Activated CD4-positive, CD25-positive, alpha-beta regulatory T cell treated with anti-CD3 and anti-CD28 coated beads, Interleukin-2, amount 50 U/mL, for 72 hours (primary cell): Measurements from ENCODE around the gene GINS2.

ENCODE experiments used
- DNase-seq: peaks from one replicate; pipeline ENCODE4 v3.0.0; 2021

Gene GINS2

GRCh38 chr16:85652431-85653221 is 36.1 kb downstream of the GINS2 start:
- DNase-seq: no peak

GRCh38 chr16:85651629-85652430 is 36.9 kb downstream of the GINS2 start:
- DNase-seq: no peak

- no peak for DNase-seq
Measured at GRCh38 chr16:85650844-85651628, 37.7 kb downstream of the GINS2 start.

GRCh38 chr16:85650135-85650843 is 38.5 kb downstream of the GINS2 start:
- no peak for DNase-seq

GRCh38 chr16:85649411-85650134 is 39.2 kb downstream of the GINS2 start:
- DNase-seq: no peak

DNA sequence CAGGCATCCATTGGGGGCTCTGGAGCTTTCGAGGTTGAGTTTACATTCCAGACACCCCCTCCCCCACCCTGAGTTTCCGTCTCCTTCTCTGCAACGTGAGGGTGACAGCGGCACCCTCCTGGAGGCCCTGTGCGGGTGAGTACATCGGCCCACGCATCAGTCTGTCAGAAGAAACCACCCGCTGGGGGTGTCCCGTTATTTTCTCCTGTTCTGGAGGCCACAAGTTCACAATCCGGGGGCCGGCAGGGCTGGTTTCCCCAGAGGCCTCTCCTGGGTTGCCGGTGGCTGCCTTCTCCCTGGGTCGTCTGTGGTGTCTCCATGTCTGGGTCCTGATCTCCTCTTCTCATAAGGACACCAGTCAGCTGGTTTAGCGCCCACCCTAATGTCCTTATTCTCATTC is 39.9 kb downstream of the GINS2 start:
- DNase-seq: no peak

GRCh38 chr16:85648070-85648714 is 40.6 kb downstream of the GINS2 start:
- DNase-seq: no peak

GRCh38 chr16:85646976-85647375 is 41.8 kb downstream of the GINS2 start:
- DNase-seq: no peak

- no peak for DNase-seq
Measured at GRCh38 chr16:85646358-85646907, 42.3 kb downstream of the GINS2 start.

DNA sequence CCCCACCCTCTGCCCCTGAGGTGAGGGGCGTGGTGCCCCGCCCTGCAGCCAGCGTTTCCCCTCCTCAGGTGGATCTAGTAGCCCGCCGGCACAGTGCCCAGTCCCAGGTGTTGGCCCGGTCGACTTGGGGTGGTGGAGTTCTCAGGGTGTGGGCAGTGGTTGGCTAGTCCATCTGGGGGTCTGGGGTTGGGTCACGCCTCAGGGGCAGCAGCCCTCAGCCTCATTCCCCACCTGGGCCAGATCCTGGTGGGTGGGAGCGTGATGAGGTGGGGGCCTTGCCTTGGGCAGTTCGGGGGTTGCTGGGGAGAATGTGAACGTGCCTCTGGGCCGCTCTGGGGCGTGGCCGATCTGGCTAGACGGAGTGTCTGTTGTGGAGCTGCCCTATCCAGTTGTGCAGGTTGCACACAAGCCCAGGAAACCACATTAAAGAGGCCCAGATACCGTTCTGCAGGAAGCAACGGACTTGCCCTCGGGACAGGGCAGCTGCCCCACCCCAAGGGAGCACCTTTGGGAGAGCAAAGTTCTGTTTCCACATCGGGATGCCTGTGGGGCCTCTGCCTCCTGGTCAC is 43.6 kb downstream of the GINS2 start:
- no peak for DNase-seq

DNA sequence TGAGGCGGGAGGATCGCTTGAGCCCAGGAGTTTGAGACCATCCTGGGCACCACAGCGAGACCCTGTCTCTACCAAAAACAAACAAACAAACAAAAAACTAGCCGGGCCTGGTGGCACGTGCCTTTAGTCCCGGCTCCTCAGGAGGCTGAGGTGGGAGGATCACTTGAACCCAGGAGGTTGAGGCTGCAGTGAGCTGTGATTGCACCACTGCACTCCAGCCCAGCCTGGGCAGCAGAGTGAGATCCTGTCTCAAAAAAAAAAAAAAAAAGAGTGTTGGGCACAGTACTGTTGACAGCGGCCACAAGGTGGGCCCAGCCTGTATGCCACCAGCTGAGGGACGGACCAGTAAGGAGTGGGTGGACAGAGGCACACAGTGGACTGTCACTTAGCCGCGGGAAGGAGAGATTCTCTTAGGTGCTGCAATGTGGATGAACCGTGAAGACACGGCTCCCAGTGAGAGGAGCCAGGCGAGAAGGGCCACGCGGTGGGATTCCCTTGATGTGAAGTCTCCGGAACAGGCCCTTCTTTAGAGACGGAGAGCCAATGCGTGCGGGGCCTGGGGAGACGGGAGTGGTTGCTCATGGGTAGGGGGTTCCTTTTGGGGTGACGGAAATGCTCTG is 44.6 kb downstream of the GINS2 start:
- DNase-seq: no peak

DNA sequence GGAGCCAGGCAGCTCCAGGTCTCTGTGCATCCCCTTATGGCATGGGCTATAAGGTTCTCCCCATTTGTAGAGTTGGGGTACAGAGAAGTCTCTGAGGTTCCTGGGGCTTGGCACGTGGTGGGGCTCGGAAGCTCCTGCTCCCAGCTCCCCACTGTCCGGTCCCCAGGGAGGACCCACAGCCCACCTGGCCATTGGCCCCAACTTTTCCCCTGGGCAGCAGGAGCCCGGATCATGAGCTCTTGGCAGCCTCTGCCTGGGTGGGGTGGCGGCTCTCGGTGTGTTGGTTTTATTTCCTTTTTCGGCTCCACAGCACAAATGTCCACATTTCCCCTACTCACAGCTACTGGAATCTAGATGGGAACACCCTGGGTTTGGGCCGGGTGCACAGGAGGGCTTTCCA is 45.1 kb downstream of the GINS2 start:
- no peak for DNase-seq

DNA sequence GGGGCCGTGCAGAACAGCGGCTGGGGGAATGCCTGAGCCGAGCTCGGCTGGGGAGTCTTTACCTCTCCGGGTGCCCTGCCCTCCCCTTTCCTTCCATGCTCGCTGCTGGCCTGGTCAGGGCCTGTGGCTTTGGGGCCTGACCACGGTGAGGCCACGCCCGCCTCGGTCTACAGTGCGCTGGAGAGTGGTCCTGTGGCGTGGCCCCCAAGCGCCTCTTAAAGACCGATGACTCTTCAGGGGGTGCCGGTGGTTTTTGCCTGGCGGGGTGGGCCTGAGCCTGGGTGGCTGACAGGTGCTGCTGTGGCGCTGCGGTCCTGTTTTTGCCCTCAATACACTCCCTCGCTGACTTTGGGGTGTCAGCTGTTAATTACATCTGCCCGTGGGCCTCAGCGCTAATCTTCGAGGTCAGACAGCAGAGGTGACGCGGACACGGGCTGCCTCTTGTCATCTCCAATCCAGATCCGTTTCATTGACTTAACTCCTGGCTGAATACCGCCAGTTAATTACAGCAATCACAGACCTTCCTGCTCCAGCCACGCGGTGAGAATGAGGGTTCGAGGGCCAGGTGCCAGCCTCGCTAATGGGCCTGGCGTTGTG is 45.9 kb downstream of the GINS2 start:
- no peak for DNase-seq

DNA sequence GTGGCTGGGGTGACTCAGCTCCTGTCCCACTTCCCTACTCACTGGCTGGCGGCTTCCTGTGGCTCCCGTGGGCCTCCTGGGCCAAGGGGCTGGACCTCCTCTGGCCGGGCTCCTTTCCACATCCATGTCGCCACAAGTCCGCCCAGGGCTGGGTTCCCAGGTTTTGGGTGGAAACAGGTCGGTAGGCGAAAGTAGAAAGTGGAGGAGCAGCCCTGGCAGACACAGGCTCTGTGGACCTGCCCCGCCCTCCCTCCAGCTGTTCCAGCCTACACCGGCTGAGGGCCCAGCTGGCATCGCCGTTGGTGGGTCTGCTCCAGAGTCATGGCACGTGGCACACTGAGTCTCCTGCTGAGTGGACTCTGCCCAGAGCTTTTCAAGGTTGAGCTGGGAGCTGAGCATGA is 47.0 kb downstream of the GINS2 start:
- DNase-seq: no peak

GRCh38 chr16:85641305-85641704 is 47.4 kb downstream of the GINS2 start:
- no peak for DNase-seq

DNA sequence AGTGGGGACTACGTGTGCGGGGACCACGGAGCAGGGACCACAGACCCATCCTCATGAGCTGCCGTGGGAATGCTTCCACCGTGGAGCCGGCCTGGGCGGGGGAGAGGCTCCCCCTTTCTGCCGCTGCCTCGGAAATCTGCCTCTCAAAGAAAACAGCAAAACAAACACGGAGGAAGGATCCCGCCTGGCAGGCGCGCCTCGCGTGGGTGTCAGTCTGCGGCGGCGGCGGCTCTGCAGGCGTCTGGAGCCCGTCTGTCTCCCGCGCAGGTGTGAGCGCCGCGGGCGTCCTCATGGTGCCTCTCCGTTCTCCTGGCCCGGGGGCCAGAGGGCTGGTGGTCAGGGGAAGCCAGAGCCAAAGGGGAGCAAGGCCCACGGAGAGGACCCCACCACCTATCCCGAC is 48.2 kb downstream of the GINS2 start:
- no peak for DNase-seq

GRCh38 chr16:85640254-85640558 is 48.5 kb downstream of the GINS2 start:
- DNase-seq: no peak

GRCh38 chr16:85639529-85640253 is 49.1 kb downstream of the GINS2 start:
- DNase-seq: no peak

DNA sequence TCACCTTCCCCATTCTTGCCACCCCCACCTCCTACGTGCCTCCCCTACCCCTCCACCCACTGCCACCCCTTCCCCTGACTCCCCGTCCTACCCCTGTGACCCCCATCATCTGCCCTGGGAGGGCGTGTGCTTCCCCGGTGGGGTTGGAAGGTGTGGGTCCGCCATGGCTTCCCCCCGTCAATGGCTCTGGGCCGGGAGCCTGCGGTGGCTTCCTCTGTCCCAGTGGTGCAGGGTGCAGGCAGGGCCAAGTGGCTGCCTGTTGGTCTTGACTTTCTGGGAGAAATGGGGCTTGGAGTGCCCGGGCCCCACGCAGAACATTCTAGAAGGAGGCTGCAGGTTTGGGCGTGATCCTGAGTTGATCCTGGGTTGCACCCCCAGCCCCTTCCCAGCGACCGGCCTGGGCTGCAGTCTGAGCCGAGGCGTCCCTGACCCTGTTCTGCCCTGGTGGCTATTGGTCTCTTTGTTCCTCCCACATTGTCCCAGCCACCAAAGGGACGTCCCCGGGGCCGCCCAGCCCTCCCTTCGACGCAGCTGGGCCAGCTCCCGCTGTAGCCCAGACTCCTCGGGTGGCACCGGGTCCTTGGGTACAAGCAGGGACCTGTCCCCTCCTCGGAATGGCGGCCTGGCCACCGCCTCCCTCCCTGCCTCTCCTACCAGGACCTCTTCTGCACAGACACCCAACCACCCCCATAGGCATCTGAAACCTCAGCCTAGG is 49.9 kb downstream of the GINS2 start:
- DNase-seq: no peak
